HUES6 (cell line): ENCODE measurements around the gene GLMP.

Experiments used
- H3K27ac ChIP-seq: 2 replicates; pipeline ENCODE4 v1.7.0; 2013; ENCODE audit warnings: low read depth, mild to moderate bottlenecking, low read length, inconsistent platforms
- H3K27me3 ChIP-seq: 2 replicates; pipeline ENCODE4 v1.6.1; 2013; ENCODE audit warnings: low read length; ENCODE audit not compliant: control insufficient read depth, insufficient read depth
- H3K36me3 ChIP-seq: 2 replicates; pipeline ENCODE4 v1.6.1; 2013; ENCODE audit warnings: low read length; ENCODE audit not compliant: control insufficient read depth, insufficient read depth
- H3K4me1 ChIP-seq: 2 replicates; pipeline ENCODE4 v1.6.1; 2013; ENCODE audit warnings: low read length; ENCODE audit not compliant: control insufficient read depth, insufficient read depth
- H3K4me3 ChIP-seq: 2 replicates; pipeline ENCODE4 v1.5.1; 2013; ENCODE audit warnings: low read depth, low read length
- H3K9ac ChIP-seq: one replicate; pipeline ENCODE4 v1.6.1; 2013; ENCODE audit warnings: mild to moderate bottlenecking, low read length
- H3K9me3 ChIP-seq: 2 replicates; pipeline ENCODE4 v1.6.1; 2013; ENCODE audit warnings: low read depth, low read length; ENCODE audit not compliant: control insufficient read depth, insufficient read depth

GLMP gene

GRCh38 chr1:156276532-156276931, 18.9 kb downstream of the GLMP start:
- H3K9ac ChIP-seq, result no peak overlapping the region
- H3K4me3 ChIP-seq, result no peak overlapping the region
- H3K9me3 ChIP-seq, result no peaks in the 10 kb centered on the region
- no peaks in the 10 kb centered on the region for H3K27me3 ChIP-seq
- H3K4me1 ChIP-seq, result 0 out of 2 replicates have a peak, but pooled peaks cover 4% of the 10 kb centered on the region
- peaks cover 85% of the 10 kb centered on the region for H3K36me3 ChIP-seq
- H3K27ac ChIP-seq, result no peak overlapping the region

- Histone ChIP-seq H3K36me3 (peaks cover 94% of the 10 kb centered on the region), H3K4me3 (no peak overlapping the region), H3K9ac (no peak overlapping the region), H3K27ac (no peak overlapping the region), H3K27me3 (no peaks in the 10 kb centered on the region), H3K4me1 (no peaks in the 10 kb centered on the region), H3K9me3 (no peaks in the 10 kb centered on the region)
Measured at GRCh38 chr1:156270314-156270713, 25.2 kb downstream of the GLMP start.

- Histone ChIP-seq H3K9ac (no peak overlapping the region), H3K4me3 (no peak overlapping the region), H3K36me3 (peaks cover 92% of the 10 kb centered on the region), H3K27me3 (no peaks in the 10 kb centered on the region), H3K4me1 (no peaks in the 10 kb centered on the region), H3K9me3 (no peaks in the 10 kb centered on the region), H3K27ac (no peak overlapping the region)
Measured at GRCh38 chr1:156268336-156268735, 27.1 kb downstream of the GLMP start.

GRCh38 chr1:156266051-156266450, 29.4 kb downstream of the GLMP start:
- H3K9me3 ChIP-seq, result no peaks in the 10 kb centered on the region
- peak overlapping the region; percentile 30 for H3K9ac ChIP-seq
- H3K4me3 ChIP-seq, result no peak overlapping the region
- H3K4me1 ChIP-seq, result no peaks in the 10 kb centered on the region
- H3K27ac ChIP-seq, result no peak overlapping the region
- no peaks in the 10 kb centered on the region for H3K27me3 ChIP-seq
- H3K36me3 ChIP-seq, result peaks cover 91% of the 10 kb centered on the region

GRCh38 chr1:156263288-156263655, 32.2 kb downstream of the GLMP start:
- Histone ChIP-seq H3K27ac (no peak overlapping the region), H3K27me3 (no peaks in the 10 kb centered on the region), H3K4me3 (no peak overlapping the region), H3K9ac (no peak overlapping the region), H3K9me3 (no peaks in the 10 kb centered on the region), H3K36me3 (peaks cover 95% of the 10 kb centered on the region), H3K4me1 (no peaks in the 10 kb centered on the region)

- no peak overlapping the region for H3K9ac ChIP-seq
- no peaks in the 10 kb centered on the region for H3K9me3 ChIP-seq
- H3K36me3 ChIP-seq, result peaks cover 95% of the 10 kb centered on the region
- no peak overlapping the region for H3K27ac ChIP-seq
- no peaks in the 10 kb centered on the region for H3K27me3 ChIP-seq
- no peaks in the 10 kb centered on the region for H3K4me1 ChIP-seq
- H3K4me3 ChIP-seq, result no peak overlapping the region
Measured at GRCh38 chr1:156262461-156263287, 32.8 kb downstream of the GLMP start.

- H3K27ac ChIP-seq, result no peak overlapping the region
- no peaks in the 10 kb centered on the region for H3K27me3 ChIP-seq
- H3K4me3 ChIP-seq, result no peak overlapping the region
- peaks cover 95% of the 10 kb centered on the region for H3K36me3 ChIP-seq
- no peaks in the 10 kb centered on the region for H3K4me1 ChIP-seq
- no peak overlapping the region for H3K9ac ChIP-seq
- H3K9me3 ChIP-seq, result no peaks in the 10 kb centered on the region
Measured at GRCh38 chr1:156260896-156261295, 34.6 kb downstream of the GLMP start.

GRCh38 chr1:156259805-156260204, 35.7 kb downstream of the GLMP start:
- Histone ChIP-seq H3K9ac (no peak overlapping the region), H3K27ac (no peak overlapping the region), H3K9me3 (no peaks in the 10 kb centered on the region), H3K4me1 (no peaks in the 10 kb centered on the region), H3K27me3 (no peaks in the 10 kb centered on the region), H3K4me3 (no peak overlapping the region), H3K36me3 (peaks cover 89% of the 10 kb centered on the region)

- Histone ChIP-seq H3K9me3 (no peaks in the 10 kb centered on the region), H3K9ac (no peak overlapping the region), H3K27me3 (no peaks in the 10 kb centered on the region), H3K4me1 (no peaks in the 10 kb centered on the region), H3K27ac (no peak overlapping the region), H3K4me3 (no peak overlapping the region), H3K36me3 (peaks cover 85% of the 10 kb centered on the region)
Measured at GRCh38 chr1:156258859-156259258, 36.6 kb downstream of the GLMP start.

GRCh38 chr1:156257711-156258110, 37.8 kb downstream of the GLMP start:
- Histone ChIP-seq H3K27me3 (no peaks in the 10 kb centered on the region), H3K9ac (no peak overlapping the region), H3K4me3 (no peak overlapping the region), H3K36me3 (peaks cover 85% of the 10 kb centered on the region), H3K9me3 (no peaks in the 10 kb centered on the region), H3K27ac (no peak overlapping the region), H3K4me1 (no peaks in the 10 kb centered on the region)

- Histone ChIP-seq H3K27me3 (no peaks in the 10 kb centered on the region), H3K36me3 (peaks cover 87% of the 10 kb centered on the region), H3K4me1 (no peaks in the 10 kb centered on the region), H3K4me3 (no peak overlapping the region), H3K9me3 (no peaks in the 10 kb centered on the region), H3K9ac (no peak overlapping the region), H3K27ac (no peak overlapping the region)
Measured at GRCh38 chr1:156253634-156254033, 41.8 kb downstream of the GLMP start.
